GM19438 (cell line): ENCODE results near the gene SMIM22.

ENCODE experiments used
- ATAC-seq: cut with Tn5 transposase; IDR thresholded peaks from one replicate; pipeline ENCODE4 v1.9.1; 2021; ENCODE audit warnings: low read depth; ENCODE audit not compliant: unreplicated experiment

Gene SMIM22

DNA sequence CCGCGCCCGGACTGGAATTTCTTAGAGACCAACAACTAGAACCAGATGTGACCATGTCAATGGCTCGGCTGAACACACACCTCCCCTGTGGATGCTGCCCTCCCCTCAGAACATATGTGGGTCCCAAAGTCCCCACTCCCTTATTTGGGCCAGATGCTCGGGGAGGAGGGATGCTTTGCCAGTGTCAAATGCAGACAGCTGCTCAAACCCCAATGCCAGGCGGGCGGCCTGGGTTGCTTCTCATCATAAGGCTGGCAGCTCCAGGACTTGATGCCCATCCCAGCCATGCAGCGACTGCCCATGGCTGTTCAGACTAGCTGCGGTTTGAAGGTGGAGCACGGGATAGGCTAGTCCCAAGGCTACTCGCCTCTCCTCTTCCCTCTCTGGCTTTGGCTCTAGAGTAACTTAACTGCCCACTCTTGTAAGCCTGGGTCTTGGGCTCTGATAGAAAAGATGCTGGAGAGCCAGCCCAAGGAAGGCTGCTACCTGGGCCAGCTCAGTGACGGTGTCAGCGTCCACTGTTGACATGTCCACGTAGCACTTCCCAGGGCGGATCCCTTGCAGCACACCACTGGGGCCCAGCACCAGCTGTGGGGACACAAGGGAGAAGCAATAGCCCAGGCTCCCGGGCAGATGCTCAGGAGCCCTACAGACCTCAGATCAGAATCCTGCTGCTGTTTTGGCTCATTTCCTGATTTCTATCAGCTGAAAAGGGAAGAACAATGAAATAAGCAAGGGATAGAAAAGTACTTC, 18.3 kb downstream of the SMIM22 start:
- ATAC-seq: no peak

- ATAC-seq: no peak
Measured at GRCh38 chr16:4814046-4814445, 18.9 kb downstream of the SMIM22 start.

GRCh38 chr16:4814542-4815173, 19.5 kb downstream of the SMIM22 start:
- ATAC-seq: no peak

DNA sequence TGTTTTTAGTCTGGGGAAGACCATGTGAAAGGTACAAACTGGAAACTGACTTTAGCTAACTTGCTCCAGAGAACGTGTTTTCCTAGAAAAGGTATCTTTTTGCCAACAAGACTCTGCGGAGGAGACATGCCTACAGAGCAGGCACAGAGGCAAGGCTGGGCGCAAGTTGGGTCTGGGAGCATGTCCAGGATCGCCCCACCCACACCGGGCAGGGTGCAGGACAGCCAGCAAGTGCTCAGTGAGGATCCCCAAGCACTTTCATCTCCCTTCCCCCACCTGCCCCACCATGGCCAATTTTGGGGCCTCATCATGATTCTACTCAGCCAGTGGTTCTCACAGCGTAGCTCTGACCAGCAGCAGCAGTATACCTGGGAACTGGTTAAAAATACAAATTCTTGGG, 25.5 kb downstream of the SMIM22 start:
- no peak for ATAC-seq

- no peak for ATAC-seq
Measured at GRCh38 chr16:4825196-4825595, 30.0 kb downstream of the SMIM22 start.

DNA sequence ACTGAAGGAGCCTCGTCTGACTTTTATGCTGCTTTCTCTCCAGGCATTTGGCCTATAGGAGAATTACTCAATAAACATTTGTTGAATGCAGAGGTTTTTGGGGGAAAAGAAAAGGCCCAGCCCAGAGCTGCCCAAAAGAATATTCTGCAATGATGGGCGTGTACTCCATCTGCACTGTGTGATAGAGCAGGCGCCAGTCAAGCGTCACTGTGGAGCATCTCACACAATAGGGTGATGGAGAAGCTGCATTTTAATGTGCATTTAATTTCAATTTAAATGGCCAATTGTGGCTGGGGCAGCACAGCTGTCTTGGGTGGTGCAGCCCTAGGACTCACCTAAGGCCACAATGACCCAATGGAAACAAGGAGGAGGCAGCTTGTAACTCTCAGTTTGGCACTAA, 31.4 kb downstream of the SMIM22 start:
- ATAC-seq: no peak

- no peak for ATAC-seq
Measured at GRCh38 chr16:4826980-4827379, 31.8 kb downstream of the SMIM22 start.

- ATAC-seq: no peak
Measured at GRCh38 chr16:4828567-4829321, 33.6 kb downstream of the SMIM22 start.

DNA sequence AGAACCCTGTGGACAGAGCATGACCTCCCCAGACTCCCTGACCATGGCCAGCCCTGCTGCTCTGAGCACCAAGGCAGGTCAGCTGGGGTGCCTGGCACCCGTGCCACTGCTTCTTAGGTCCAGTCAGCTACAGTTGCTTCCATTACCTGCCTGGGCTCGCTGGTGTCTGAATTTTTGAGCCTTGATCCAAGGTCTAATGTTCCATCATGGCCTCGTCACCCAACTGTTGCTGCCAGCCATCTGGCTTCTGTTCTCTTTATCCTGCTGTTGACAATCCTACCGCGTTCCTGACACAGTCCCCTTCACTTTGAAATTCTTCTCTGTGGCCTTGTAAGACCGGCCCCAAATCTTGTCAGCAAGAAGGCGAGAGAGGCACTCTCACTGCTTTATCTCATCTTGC, 35.2 kb downstream of the SMIM22 start:
- no peak for ATAC-seq

GRCh38 chr16:4831616-4832015, 36.4 kb downstream of the SMIM22 start:
- no peak for ATAC-seq

DNA sequence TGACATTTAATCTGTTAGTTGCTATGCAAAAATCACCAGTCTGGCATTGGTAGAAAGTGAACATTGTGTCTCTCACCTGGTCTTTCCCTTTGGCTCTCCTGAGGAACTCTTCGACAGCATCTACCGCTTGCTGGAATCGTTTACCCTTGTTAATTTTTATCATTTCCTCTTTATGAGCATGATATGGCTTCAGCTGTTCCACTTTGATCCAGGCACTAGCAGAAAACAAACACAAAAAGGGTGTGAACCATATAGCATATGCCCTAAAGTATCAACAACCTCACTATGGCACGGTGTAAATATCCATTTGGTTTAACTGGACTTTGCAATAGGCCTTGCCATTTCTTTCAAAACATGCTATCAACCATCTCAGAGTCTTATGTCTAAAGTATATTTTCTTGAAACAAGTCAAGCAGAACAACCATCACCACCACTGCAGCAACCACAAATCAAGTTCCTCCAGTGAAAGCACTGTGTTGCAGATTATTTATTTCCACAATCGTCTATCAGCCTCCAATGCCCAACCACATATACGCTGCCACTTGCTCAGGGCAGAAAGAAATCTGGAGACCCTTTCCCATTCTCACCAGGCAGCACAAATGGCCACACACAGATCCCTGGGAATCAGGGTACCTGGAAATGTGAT, 37.7 kb downstream of the SMIM22 start:
- no peak for ATAC-seq

DNA sequence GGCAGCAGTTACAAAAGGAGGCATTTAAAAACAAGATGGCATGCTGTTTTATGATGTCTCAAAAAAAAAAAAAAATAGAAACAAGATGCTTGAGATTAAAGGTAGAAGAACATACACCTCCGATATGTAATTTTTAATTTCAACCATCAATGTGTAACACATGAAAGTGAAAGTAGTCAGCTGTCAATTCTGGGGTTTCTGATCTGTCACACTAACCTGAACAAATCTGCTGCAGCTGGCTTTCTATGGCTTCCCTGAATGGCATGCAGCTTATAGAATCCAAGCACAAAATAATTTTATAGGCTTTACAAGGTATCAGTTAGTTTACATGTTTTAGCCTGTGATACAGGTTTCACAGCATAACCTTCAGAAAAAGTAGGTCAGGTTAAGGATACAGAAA, 38.4 kb downstream of the SMIM22 start:
- ATAC-seq: no peak

DNA sequence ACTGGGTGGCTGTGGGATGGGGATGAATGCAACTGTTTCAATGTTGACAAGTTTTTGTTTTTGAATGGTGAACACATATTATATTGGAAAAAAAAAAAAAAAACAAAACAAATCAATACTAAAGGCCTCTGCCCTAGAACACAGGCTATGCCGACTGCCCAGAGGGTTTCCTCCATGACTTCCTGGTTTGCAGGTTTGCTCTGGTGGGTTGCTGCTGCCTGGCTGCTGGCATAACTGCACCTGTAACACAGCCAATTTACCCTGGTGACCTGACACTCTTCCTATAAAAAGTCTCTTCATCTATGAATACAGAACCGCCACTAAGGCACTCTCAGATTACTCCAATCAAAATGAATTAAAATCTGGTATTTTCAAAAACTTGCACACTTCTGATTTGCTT, 41.6 kb downstream of the SMIM22 start:
- no peak for ATAC-seq

GRCh38 chr16:4837733-4838501, 42.7 kb downstream of the SMIM22 start:
- no peak for ATAC-seq

GRCh38 chr16:4839942-4840341, 44.8 kb downstream of the SMIM22 start:
- no peak for ATAC-seq

- no peak for ATAC-seq
Measured at GRCh38 chr16:4840984-4841383, 45.8 kb downstream of the SMIM22 start.
